OCI-LY3 (cell line): ENCODE data around the gene XRCC3.

ENCODE experiments used
- H2AFZ ChIP-seq: fragments of 200-600, 300-600 bp; shearing (Covaris generic); 2 replicates; pipeline ENCODE4 v1.6.0; 2014; ENCODE audit warnings: antibody characterized with exemption, low read depth, low read length
- H3K27ac ChIP-seq: fragments of 200-600, 300-600 bp; sonication (generic); 2 replicates; pipeline ENCODE4 v1.5.1; 2014; ENCODE audit warnings: mild to moderate bottlenecking, low read length, moderate library complexity, mixed read lengths
- H3K27me3 ChIP-seq: fragments of 200-600, 300-600 bp; sonication (generic); 2 replicates; pipeline ENCODE4 v1.6.1; 2014; ENCODE audit warnings: low read depth, low read length, mixed read lengths
- H3K36me3 ChIP-seq: fragments of 200-600, 300-600 bp; sonication (generic); replicated peaks from 2 replicates; pipeline ENCODE3; 2014; ENCODE audit warnings: low read depth, low read length, mixed read lengths
- H3K4me1 ChIP-seq: fragments of 300-600, 200-600 bp; sonication (generic); 2 replicates; pipeline ENCODE4 v1.6.1; 2014; ENCODE audit warnings: low read length, mixed read lengths
- H3K4me2 ChIP-seq: fragments of 200-600, 300-600 bp; sonication (generic); 2 replicates; pipeline ENCODE4 v1.6.1; 2014; ENCODE audit warnings: low read length, mixed read lengths
- H3K4me3 ChIP-seq: fragments of 300-600, 200-600 bp; sonication (generic); 2 replicates; pipeline ENCODE4 v1.5.1; 2014; ENCODE audit warnings: antibody characterized with exemption, mild to moderate bottlenecking, low read length, moderate library complexity
- H3K79me2 ChIP-seq: fragments of 300-600, 200-600 bp; shearing (Covaris generic); 2 replicates; pipeline ENCODE4 v1.6.1; 2014; ENCODE audit warnings: mild to moderate bottlenecking, low read length, mixed read lengths
- H3K9ac ChIP-seq: fragments of 300-600, 200-600 bp; shearing (Covaris generic); 2 replicates; pipeline ENCODE4 v1.6.0; 2014; ENCODE audit warnings: mild to moderate bottlenecking, low read length, moderate library complexity
- H3K9me3 ChIP-seq: fragments of 200-600, 300-600 bp; shearing (Covaris generic); 2 replicates; pipeline ENCODE4 v1.6.1; 2014; ENCODE audit warnings: low read length, mixed read lengths; ENCODE audit not compliant: insufficient read depth
- H4K20me1 ChIP-seq: fragments of 200-600, 300-600 bp; sonication (generic); 2 replicates; pipeline ENCODE4 v1.6.1; 2016; ENCODE audit warnings: low read length, mixed read lengths; ENCODE audit not compliant: insufficient read depth
- EZH2phosphoT487 ChIP-seq: fragments of 200-600 bp; shearing (Covaris generic); IDR thresholded peaks from 2 replicates; pipeline ENCODE4 v1.6.1; 2018; ENCODE audit warnings: antibody characterized with exemption, mixed run types, low read depth
- TF ChIP-seq, protein P1 (sequence below): fragments of 200-600, 300-600 bp; sonication (generic); IDR thresholded peaks from 2 replicates; pipeline ENCODE4 v1.5.1; 2014; ENCODE audit warnings: antibody characterized with exemption, low read length, low read depth

The XRCC3 gene

DNA sequence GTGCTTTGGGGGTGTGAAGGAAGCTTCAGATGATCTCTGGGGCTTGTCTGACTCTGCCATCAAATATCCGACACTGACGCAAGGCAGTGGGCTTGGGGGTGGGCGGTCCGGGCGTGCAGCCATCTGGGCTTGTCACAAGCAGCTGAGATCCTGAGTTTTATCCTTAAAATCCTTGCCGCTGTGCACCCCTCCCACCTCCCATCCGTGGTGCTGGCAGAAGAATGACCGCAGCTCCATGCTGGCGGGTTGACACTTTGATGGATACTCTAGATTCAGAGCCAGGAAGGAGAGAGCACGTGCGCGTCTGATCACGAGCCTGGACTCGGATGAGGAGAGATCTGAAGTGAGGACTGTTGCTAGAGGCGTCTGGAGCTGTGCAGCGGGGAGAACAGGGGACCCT is 3.3 kb upstream of the XRCC3 start:
- no peak overlapping the region for H3K4me3 ChIP-seq
- peaks cover 5% of the 10 kb centered on the region for H3K36me3 ChIP-seq
- no peaks in the 10 kb centered on the region for H3K27me3 ChIP-seq
- H2AFZ ChIP-seq: no peak overlapping the region
- no peak overlapping the region for H3K4me2 ChIP-seq
- peaks cover 35% of the 10 kb centered on the region for H3K79me2 ChIP-seq
- TF ChIP-seq EZH2phosphoT487: no peak
- TF ChIP-seq, protein P1, sequence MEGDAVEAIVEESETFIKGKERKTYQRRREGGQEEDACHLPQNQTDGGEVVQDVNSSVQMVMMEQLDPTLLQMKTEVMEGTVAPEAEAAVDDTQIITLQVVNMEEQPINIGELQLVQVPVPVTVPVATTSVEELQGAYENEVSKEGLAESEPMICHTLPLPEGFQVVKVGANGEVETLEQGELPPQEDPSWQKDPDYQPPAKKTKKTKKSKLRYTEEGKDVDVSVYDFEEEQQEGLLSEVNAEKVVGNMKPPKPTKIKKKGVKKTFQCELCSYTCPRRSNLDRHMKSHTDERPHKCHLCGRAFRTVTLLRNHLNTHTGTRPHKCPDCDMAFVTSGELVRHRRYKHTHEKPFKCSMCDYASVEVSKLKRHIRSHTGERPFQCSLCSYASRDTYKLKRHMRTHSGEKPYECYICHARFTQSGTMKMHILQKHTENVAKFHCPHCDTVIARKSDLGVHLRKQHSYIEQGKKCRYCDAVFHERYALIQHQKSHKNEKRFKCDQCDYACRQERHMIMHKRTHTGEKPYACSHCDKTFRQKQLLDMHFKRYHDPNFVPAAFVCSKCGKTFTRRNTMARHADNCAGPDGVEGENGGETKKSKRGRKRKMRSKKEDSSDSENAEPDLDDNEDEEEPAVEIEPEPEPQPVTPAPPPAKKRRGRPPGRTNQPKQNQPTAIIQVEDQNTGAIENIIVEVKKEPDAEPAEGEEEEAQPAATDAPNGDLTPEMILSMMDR: no peak
- H3K9ac ChIP-seq: no peak overlapping the region
- peaks cover 22% of the 10 kb centered on the region; the same call in 1 of the 2 replicates for H4K20me1 ChIP-seq
- H3K9me3 ChIP-seq: no peaks in the 10 kb centered on the region
- peaks cover 15% of the 10 kb centered on the region for H3K4me1 ChIP-seq
- H3K27ac ChIP-seq: no peak overlapping the region

DNA sequence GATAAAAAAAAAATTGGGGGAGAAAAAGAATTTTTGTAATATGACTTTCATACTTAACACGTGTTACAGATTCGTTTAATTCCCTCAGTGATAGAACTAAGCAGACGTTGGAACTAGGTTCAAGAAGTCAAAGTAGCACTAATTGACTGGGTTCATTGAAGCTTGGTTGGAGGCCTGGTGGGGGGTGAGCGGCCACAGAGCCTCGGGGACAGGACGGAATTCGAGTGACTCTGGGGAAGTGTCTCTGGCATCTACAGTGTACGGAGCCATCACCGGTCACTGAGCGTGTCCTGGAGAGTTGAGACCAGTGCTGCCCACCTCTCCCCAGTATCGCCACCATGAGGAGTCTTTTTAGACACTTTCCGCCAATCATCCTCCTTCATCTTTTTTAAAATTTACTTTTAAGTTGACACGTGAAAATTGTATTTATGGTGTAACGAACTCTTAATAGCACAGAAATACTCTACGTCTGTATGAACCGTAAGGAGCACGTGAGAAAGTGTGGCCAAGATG is 1.7 kb upstream of the XRCC3 start:
- Histone ChIP-seq H3K36me3 (peaks cover 6% of the 10 kb centered on the region), H3K4me2 (peak overlapping the region; percentile 86), H3K9me3 (no peaks in the 10 kb centered on the region), H2AFZ (no peak overlapping the region), H4K20me1 (peaks cover 16% of the 10 kb centered on the region; the same call in 1 of the 2 replicates), H3K79me2 (peaks cover 51% of the 10 kb centered on the region), H3K27ac (no peak overlapping the region), H3K27me3 (no peaks in the 10 kb centered on the region), H3K4me1 (peaks cover 15% of the 10 kb centered on the region), H3K9ac (peak overlapping the region; percentile 59), H3K4me3 (peak overlapping the region; percentile 87)
- TF ChIP-seq EZH2phosphoT487: no peak

GRCh38 chr14:103716091-103716801 is 995 bp upstream of the XRCC3 start:
- no peaks in the 10 kb centered on the region for H3K27me3 ChIP-seq
- peak overlapping the region; percentile 86 for H3K4me2 ChIP-seq
- H3K9ac ChIP-seq: peak overlapping the region; percentile 59
- H3K4me1 ChIP-seq: peaks cover 15% of the 10 kb centered on the region
- peaks cover 52% of the 10 kb centered on the region for H3K79me2 ChIP-seq
- H3K27ac ChIP-seq: no peak overlapping the region
- peak overlapping the region; percentile 87 for H3K4me3 ChIP-seq
- H4K20me1 ChIP-seq: peaks cover 16% of the 10 kb centered on the region; the same call in 1 of the 2 replicates
- peaks cover 6% of the 10 kb centered on the region for H3K36me3 ChIP-seq
- no peaks in the 10 kb centered on the region for H3K9me3 ChIP-seq
- no peak overlapping the region for H2AFZ ChIP-seq
- TF ChIP-seq EZH2phosphoT487: no peak
- TF ChIP-seq, protein P1: no peak

- Histone ChIP-seq H3K4me1 (peaks cover 15% of the 10 kb centered on the region), H3K4me3 (peak overlapping the region; percentile 78), H3K36me3 (peaks cover 18% of the 10 kb centered on the region), H3K27me3 (no peaks in the 10 kb centered on the region), H4K20me1 (peaks cover 11% of the 10 kb centered on the region; the same call in 1 of the 2 replicates), H2AFZ (no peak overlapping the region), H3K9ac (peak overlapping the region; percentile 76), H3K9me3 (no peaks in the 10 kb centered on the region), H3K4me2 (peak overlapping the region; percentile 91), H3K27ac (no peak overlapping the region; the same call in 1 of the 2 replicates), H3K79me2 (peaks cover 52% of the 10 kb centered on the region)
- no peak for TF ChIP-seq EZH2phosphoT487
- TF ChIP-seq, protein P1: no peak
Measured at GRCh38 chr14:103714063-103714724, 1.1 kb downstream of the XRCC3 start.
